Neuron (in vitro differentiated cells): ENCODE measurements around the gene SERTAD3.

Experiments used
- H2AFZ ChIP-seq: one replicate; pipeline ENCODE4 v1.6.1; 2013; ENCODE audit warnings: low read depth, mild to moderate bottlenecking, inconsistent platforms, low read length, moderate library complexity
- H3K27me3 ChIP-seq: one replicate; pipeline ENCODE4 v1.6.1; 2013; ENCODE audit warnings: low read length; ENCODE audit not compliant: insufficient read depth
- H3K36me3 ChIP-seq: one replicate; pipeline ENCODE4 v1.6.1; 2013; ENCODE audit warnings: low read length; ENCODE audit not compliant: insufficient read depth
- H3K4me1 ChIP-seq: one replicate; pipeline ENCODE4 v1.6.1; 2013; ENCODE audit warnings: low read length; ENCODE audit not compliant: insufficient read depth
- H3K4me3 ChIP-seq: 2 replicates; pipeline ENCODE4 v1.5.1; 2013; ENCODE audit warnings: mild to moderate bottlenecking, low read length, moderate library complexity
- H3K9me3 ChIP-seq: one replicate; pipeline ENCODE4 v1.6.1; 2013; ENCODE audit warnings: low read length

SERTAD3 gene

GRCh38 chr19:40403262-40403984 lies 40.7 kb downstream of the SERTAD3 start:
- H3K36me3 ChIP-seq, result no peaks in the 10 kb centered on the region
- no peaks in the 10 kb centered on the region for H3K9me3 ChIP-seq
- peak overlapping the region; percentile 51 for H2AFZ ChIP-seq
- H3K27me3 ChIP-seq, result no peaks in the 10 kb centered on the region
- H3K4me1 ChIP-seq, result peaks cover 3% of the 10 kb centered on the region
- H3K4me3 ChIP-seq, result peak overlapping the region; percentile 53

GRCh38 chr19:40400559-40400958 lies 43.6 kb downstream of the SERTAD3 start:
- H3K27me3 ChIP-seq, result no peaks in the 10 kb centered on the region
- H3K4me3 ChIP-seq, result no peak overlapping the region
- no peak overlapping the region for H2AFZ ChIP-seq
- H3K9me3 ChIP-seq, result no peaks in the 10 kb centered on the region
- H3K4me1 ChIP-seq, result peaks cover 3% of the 10 kb centered on the region
- H3K36me3 ChIP-seq, result no peaks in the 10 kb centered on the region

- Histone ChIP-seq H3K4me3 (no peak overlapping the region), H3K4me1 (no peaks in the 10 kb centered on the region), H3K36me3 (no peaks in the 10 kb centered on the region), H2AFZ (no peak overlapping the region), H3K9me3 (no peaks in the 10 kb centered on the region), H3K27me3 (no peaks in the 10 kb centered on the region)
Measured at GRCh38 chr19:40398417-40399131, 45.6 kb downstream of the SERTAD3 start.

GRCh38 chr19:40397568-40397906 lies 46.6 kb downstream of the SERTAD3 start:
- Histone ChIP-seq H3K4me3 (no peak overlapping the region), H2AFZ (no peak overlapping the region), H3K9me3 (no peaks in the 10 kb centered on the region), H3K4me1 (no peaks in the 10 kb centered on the region), H3K36me3 (no peaks in the 10 kb centered on the region), H3K27me3 (no peaks in the 10 kb centered on the region)

GRCh38 chr19:40396886-40397567 lies 47.1 kb downstream of the SERTAD3 start:
- no peaks in the 10 kb centered on the region for H3K9me3 ChIP-seq
- H3K4me3 ChIP-seq, result no peak overlapping the region
- H2AFZ ChIP-seq, result no peak overlapping the region
- no peaks in the 10 kb centered on the region for H3K4me1 ChIP-seq
- H3K27me3 ChIP-seq, result no peaks in the 10 kb centered on the region
- H3K36me3 ChIP-seq, result no peaks in the 10 kb centered on the region

GRCh38 chr19:40395956-40396355 lies 48.2 kb downstream of the SERTAD3 start:
- no peaks in the 10 kb centered on the region for H3K4me1 ChIP-seq
- H3K9me3 ChIP-seq, result no peaks in the 10 kb centered on the region
- H3K36me3 ChIP-seq, result no peaks in the 10 kb centered on the region
- H3K4me3 ChIP-seq, result no peak overlapping the region
- H3K27me3 ChIP-seq, result no peaks in the 10 kb centered on the region
- no peak overlapping the region for H2AFZ ChIP-seq

GRCh38 chr19:40394816-40395210 lies 49.3 kb downstream of the SERTAD3 start:
- H2AFZ ChIP-seq, result no peak overlapping the region
- H3K9me3 ChIP-seq, result no peaks in the 10 kb centered on the region
- H3K36me3 ChIP-seq, result no peaks in the 10 kb centered on the region
- no peaks in the 10 kb centered on the region for H3K4me1 ChIP-seq
- no peaks in the 10 kb centered on the region for H3K27me3 ChIP-seq
- H3K4me3 ChIP-seq, result no peak overlapping the region

GRCh38 chr19:40393894-40394815 lies 50.0 kb downstream of the SERTAD3 start:
- no peaks in the 10 kb centered on the region for H3K36me3 ChIP-seq
- no peaks in the 10 kb centered on the region for H3K27me3 ChIP-seq
- no peaks in the 10 kb centered on the region for H3K4me1 ChIP-seq
- no peaks in the 10 kb centered on the region for H3K9me3 ChIP-seq
- H2AFZ ChIP-seq, result no peak overlapping the region
- H3K4me3 ChIP-seq, result no peak overlapping the region

- Histone ChIP-seq H3K9me3 (no peaks in the 10 kb centered on the region), H2AFZ (no peak overlapping the region), H3K4me1 (no peaks in the 10 kb centered on the region), H3K4me3 (no peak overlapping the region), H3K36me3 (no peaks in the 10 kb centered on the region), H3K27me3 (no peaks in the 10 kb centered on the region)
Measured at GRCh38 chr19:40392894-40393517, 51.1 kb downstream of the SERTAD3 start.

GRCh38 chr19:40392123-40392522 lies 52.0 kb downstream of the SERTAD3 start:
- no peak overlapping the region for H2AFZ ChIP-seq
- H3K27me3 ChIP-seq, result no peaks in the 10 kb centered on the region
- no peaks in the 10 kb centered on the region for H3K9me3 ChIP-seq
- H3K4me1 ChIP-seq, result no peaks in the 10 kb centered on the region
- no peak overlapping the region for H3K4me3 ChIP-seq
- no peaks in the 10 kb centered on the region for H3K36me3 ChIP-seq
